Left ventricle myocardium inferior (tissue), 1 donor: ENCODE results near the gene NFIB. TPM values are rescaled to one million over a fixed set of nuclear protein-coding genes. Genes with fewer than 3 reads are reported as not detected.

ENCODE experiments used
- DNase-seq: peaks from one replicate; pipeline ENCODE4 v3.0.0-alpha.2; 2020
- H3K27ac ChIP-seq: fragments of 200-600 bp; replicated peaks from 2 replicates; pipeline ENCODE4 v1.8.0; 2021
- H3K27me3 ChIP-seq: fragments of 200-600 bp; 2 replicates; pipeline ENCODE4 v1.8.0; 2021; ENCODE audit warnings: low read depth
- H3K36me3 ChIP-seq: fragments of 200-600 bp; 2 replicates; pipeline ENCODE4 v1.8.0; 2021
- H3K4me1 ChIP-seq: fragments of 200-600 bp; 2 replicates; pipeline ENCODE4 v1.8.0; 2021
- H3K4me3 ChIP-seq: fragments of 200-600 bp; 2 replicates; pipeline ENCODE4 v1.8.0; 2021; ENCODE audit warnings: mild to moderate bottlenecking, moderate library complexity
- H3K9me3 ChIP-seq: fragments of 200-600 bp; replicated peaks from 2 replicates; pipeline ENCODE4 v1.8.0; 2021
- intact Hi-C: fragments of 100-400 bp; cut with micrococcal nuclease; formaldehyde crosslinking; loops from one replicate; pipeline ENCODE4 v1.11.0; 2022
- total RNA-seq: library from RNA; stranded (reverse); fragmentation: NEBNext Ultra II Directional; extraction: Animal tissue kit (Norgen Biotek cat#: 25700); gene quantifications from one replicate; pipeline ENCODE4 v1.2.1, GENCODE V29; 2021
- TF ChIP-seq, protein P1 (sequence below): fragments of 200-600 bp; IDR thresholded peaks from 2 replicates; pipeline ENCODE4 v1.8.0; 2021; ENCODE audit warnings: antibody characterized with exemption, mild to moderate bottlenecking, borderline replicate concordance
- donor health status: DM: no; HTN: yes; CAD: no; lungs with severe emphysema.

NFIB gene
- total RNA-seq, 1 donor from 2014 or later = 110 TPM

GRCh38 chr9:14269916-14270315, 44.0 kb downstream of the NFIB start:
- Histone ChIP-seq H3K27ac (peak overlapping the region; percentile 68), H3K36me3 (no peaks in the 10 kb centered on the region), H3K4me3 (no peak overlapping the region), H3K9me3 (no peaks in the 10 kb centered on the region), H3K27me3 (no peaks in the 10 kb centered on the region), H3K4me1 (peaks cover 81% of the 10 kb centered on the region)
- intact Hi-C loops = no loop called here
- TF ChIP-seq, protein P1, sequence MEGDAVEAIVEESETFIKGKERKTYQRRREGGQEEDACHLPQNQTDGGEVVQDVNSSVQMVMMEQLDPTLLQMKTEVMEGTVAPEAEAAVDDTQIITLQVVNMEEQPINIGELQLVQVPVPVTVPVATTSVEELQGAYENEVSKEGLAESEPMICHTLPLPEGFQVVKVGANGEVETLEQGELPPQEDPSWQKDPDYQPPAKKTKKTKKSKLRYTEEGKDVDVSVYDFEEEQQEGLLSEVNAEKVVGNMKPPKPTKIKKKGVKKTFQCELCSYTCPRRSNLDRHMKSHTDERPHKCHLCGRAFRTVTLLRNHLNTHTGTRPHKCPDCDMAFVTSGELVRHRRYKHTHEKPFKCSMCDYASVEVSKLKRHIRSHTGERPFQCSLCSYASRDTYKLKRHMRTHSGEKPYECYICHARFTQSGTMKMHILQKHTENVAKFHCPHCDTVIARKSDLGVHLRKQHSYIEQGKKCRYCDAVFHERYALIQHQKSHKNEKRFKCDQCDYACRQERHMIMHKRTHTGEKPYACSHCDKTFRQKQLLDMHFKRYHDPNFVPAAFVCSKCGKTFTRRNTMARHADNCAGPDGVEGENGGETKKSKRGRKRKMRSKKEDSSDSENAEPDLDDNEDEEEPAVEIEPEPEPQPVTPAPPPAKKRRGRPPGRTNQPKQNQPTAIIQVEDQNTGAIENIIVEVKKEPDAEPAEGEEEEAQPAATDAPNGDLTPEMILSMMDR = no peak
- DNase-seq = no peak

DNA sequence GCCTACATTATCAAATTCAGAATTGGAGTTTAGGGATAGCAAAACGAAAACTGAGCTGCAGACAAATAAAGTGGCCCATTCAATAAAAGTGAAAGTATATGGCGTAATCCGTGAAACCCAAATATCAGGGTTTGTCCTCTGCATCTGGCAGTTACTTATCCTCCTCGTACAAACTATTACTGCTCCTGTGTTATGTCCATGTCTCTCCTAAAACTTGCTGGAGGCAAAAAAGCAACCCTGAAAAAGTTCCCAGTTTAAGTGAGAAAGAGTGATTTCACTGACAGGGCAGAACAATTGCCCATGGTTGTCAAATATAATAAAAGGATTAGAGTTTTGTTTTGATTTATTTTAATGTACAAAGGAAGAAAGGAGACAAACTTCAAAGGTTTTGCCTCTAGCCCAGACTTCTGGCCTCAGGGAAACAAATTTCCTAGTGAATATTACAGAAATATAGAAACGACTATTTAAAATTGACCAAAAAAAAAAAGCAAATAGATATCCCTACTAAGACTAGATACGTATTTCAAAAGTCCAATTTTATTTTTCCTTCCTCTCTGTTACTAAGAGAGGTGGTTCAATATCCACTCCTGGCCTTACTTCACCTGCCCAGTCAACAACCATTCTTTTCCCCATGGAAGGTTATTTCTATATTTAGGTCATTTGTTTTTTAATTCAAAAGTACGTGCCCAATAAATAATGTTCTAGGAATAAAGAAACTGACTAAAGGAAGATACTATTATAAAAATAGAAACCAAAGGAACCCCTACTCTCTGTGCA, 50.0 kb downstream of the NFIB start:
- no peaks in the 10 kb centered on the region for H3K27me3 ChIP-seq
- H3K4me1 ChIP-seq = peaks cover 79% of the 10 kb centered on the region
- intact Hi-C loops = no loop called here
- no peaks in the 10 kb centered on the region for H3K36me3 ChIP-seq
- peak overlapping the region; percentile 65 for H3K27ac ChIP-seq
- peak overlapping the region; percentile 44 for H3K4me3 ChIP-seq
- DNase-seq = no peak
- no peaks in the 10 kb centered on the region for H3K9me3 ChIP-seq
- TF ChIP-seq, protein P1 = no peak

DNA sequence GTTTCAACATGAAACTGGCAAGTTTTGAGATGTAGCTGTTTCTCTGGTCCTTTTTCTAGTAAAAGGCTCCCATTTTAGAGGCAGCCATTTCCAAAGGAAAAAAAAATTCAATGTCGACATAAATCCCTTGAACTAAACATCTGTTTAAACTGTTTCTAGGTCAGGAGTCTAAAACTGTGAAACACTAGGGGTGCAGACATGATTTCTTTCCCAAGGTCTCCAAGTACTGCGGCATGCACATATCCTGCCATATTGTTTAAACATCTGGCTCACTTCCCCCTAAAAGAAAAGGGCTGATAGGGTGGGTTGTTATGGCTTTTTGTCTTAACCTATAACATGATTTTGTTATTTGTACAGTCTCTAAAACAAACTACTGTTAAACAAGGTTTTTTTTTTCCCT, 51.1 kb downstream of the NFIB start:
- TF ChIP-seq, protein P1 = no peak
- peaks cover 83% of the 10 kb centered on the region for H3K4me1 ChIP-seq
- no peaks in the 10 kb centered on the region for H3K36me3 ChIP-seq
- no peak for DNase-seq
- no peaks in the 10 kb centered on the region for H3K27me3 ChIP-seq
- H3K27ac ChIP-seq = peak overlapping the region; percentile 65
- no peak overlapping the region for H3K4me3 ChIP-seq
- H3K9me3 ChIP-seq = no peaks in the 10 kb centered on the region
- intact Hi-C loops = no loop called here

DNA sequence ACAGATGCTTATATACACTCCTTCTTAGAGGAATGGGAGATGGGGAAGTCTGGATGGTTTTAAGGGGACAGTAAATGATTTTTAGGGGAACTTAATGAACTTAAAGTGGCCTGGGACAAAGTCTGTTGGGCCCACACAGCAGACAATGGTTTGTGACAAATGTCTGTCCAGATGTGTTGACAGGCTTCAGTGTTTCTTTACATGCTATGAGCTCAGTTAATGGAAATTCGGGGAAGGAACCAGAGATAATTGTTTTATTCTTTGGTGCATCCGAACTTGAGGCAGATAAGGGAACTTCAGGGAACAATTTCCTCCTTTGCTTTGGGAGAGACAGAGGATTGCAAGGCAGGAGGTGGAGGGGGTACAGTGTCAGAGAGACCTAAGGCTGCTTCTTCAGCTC, 52.3 kb downstream of the NFIB start:
- Histone ChIP-seq H3K27ac (peak overlapping the region; percentile 65), H3K4me1 (peaks cover 96% of the 10 kb centered on the region)
- intact Hi-C loops = no loop called here

GRCh38 chr9:14260101-14260500, 53.8 kb downstream of the NFIB start:
- no peak for DNase-seq
- H3K9me3 ChIP-seq = no peaks in the 10 kb centered on the region
- TF ChIP-seq, protein P1 = no peak
- peaks cover 98% of the 10 kb centered on the region for H3K4me1 ChIP-seq
- no peaks in the 10 kb centered on the region for H3K36me3 ChIP-seq
- H3K4me3 ChIP-seq = no peak overlapping the region
- peak overlapping the region; percentile 71 for H3K27ac ChIP-seq
- H3K27me3 ChIP-seq = no peaks in the 10 kb centered on the region
- intact Hi-C loops = no loop called here

More for the DNA sequence above, 52.3 kb downstream of the NFIB start:
- H3K4me3 ChIP-seq = no peak overlapping the region
- DNase-seq = no peak
- H3K27me3 ChIP-seq = no peaks in the 10 kb centered on the region
- TF ChIP-seq, protein P1 = no peak
- no peaks in the 10 kb centered on the region for H3K9me3 ChIP-seq
- H3K36me3 ChIP-seq = no peaks in the 10 kb centered on the region
